NCI-H2196 treated with DMSO at 0.1 percent for 48 hours (cell line): ENCODE data around the gene SLC25A3.
A peak's percentile ranks its signal among the peaks of the same experiment; 100 is the strongest.
"Not testable (repeated sequence)": the region's sequence is repeated elsewhere in the genome, so short reads cannot be mapped to it uniquely, and the experiment has no call there.

Source experiments
- DNase-seq: peaks from one replicate; lab custom pipeline; 2025; ENCODE audit not compliant: unreplicated experiment; lab: John Stamatoyannopoulos, UW

Gene SLC25A3

GRCh38 chr12:98593351-98594049 lies at the start of gene SLC25A3:
SLC25A3 (plus strand) TSS chr12:98593686; CDS start chr12:98593979, 293 bp downstream.
- DNase-seq, result peak; percentile 95

- no peak for DNase-seq
Observed at GRCh38 chr12:98543701-98544100, 49.8 kb upstream of the SLC25A3 start.

- DNase-seq, result no peak
Observed at GRCh38 chr12:98544751-98545150, 48.7 kb upstream of the SLC25A3 start.

- no peak for DNase-seq
Observed at GRCh38 chr12:98549371-98550110, 43.9 kb upstream of the SLC25A3 start.

- DNase-seq, result no peak
Observed at GRCh38 chr12:98551787-98552186, 41.7 kb upstream of the SLC25A3 start.

GRCh38 chr12:98558097-98558496 lies 35.4 kb upstream of the SLC25A3 start:
- DNase-seq, result not testable (repeated sequence)

GRCh38 chr12:98559666-98560065 lies 33.8 kb upstream of the SLC25A3 start:
- no peak for DNase-seq

- DNase-seq, result no peak
Observed at GRCh38 chr12:98561846-98562245, 31.6 kb upstream of the SLC25A3 start.

GRCh38 chr12:98572010-98572409 lies 21.5 kb upstream of the SLC25A3 start:
- no peak for DNase-seq

- no peak for DNase-seq
Observed at GRCh38 chr12:98574110-98574509, 19.4 kb upstream of the SLC25A3 start.

- DNase-seq, result no peak
Observed at GRCh38 chr12:98575013-98575412, 18.5 kb upstream of the SLC25A3 start.

GRCh38 chr12:98576795-98577194 lies 16.7 kb upstream of the SLC25A3 start:
- DNase-seq, result not testable (repeated sequence)

- DNase-seq, result no peak
Observed at GRCh38 chr12:98578392-98578791, 15.1 kb upstream of the SLC25A3 start.

- no peak for DNase-seq
Observed at GRCh38 chr12:98578821-98579220, 14.7 kb upstream of the SLC25A3 start.

- DNase-seq, result no peak
Observed at GRCh38 chr12:98579347-98579746, 14.1 kb upstream of the SLC25A3 start.

- no peak for DNase-seq
Observed at GRCh38 chr12:98579835-98580234, 13.7 kb upstream of the SLC25A3 start.

GRCh38 chr12:98580695-98581094 lies 12.8 kb upstream of the SLC25A3 start:
- no peak for DNase-seq

GRCh38 chr12:98581101-98581500 lies 12.4 kb upstream of the SLC25A3 start:
- no peak for DNase-seq

- no peak for DNase-seq
Observed at GRCh38 chr12:98582093-98582492, 11.4 kb upstream of the SLC25A3 start.

GRCh38 chr12:98587084-98587483 lies 6.4 kb upstream of the SLC25A3 start:
- DNase-seq, result no peak

GRCh38 chr12:98591209-98591608 lies 2.3 kb upstream of the SLC25A3 start:
- no peak for DNase-seq

- DNase-seq, result no peak
Observed at GRCh38 chr12:98592825-98593322, 612 bp upstream of the SLC25A3 start.
